HG03460 (cell line): ENCODE data around the gene KCNJ16.
"Not testable (repeated sequence)": the region's sequence is repeated elsewhere in the genome, so short reads cannot be mapped to it uniquely, and the experiment has no call there.

Experiments
- ATAC-seq: cut with Tn5 transposase; IDR thresholded peaks from one replicate; pipeline ENCODE4 v1.9.1; 2021; ENCODE audit not compliant: unreplicated experiment

The KCNJ16 gene

DNA sequence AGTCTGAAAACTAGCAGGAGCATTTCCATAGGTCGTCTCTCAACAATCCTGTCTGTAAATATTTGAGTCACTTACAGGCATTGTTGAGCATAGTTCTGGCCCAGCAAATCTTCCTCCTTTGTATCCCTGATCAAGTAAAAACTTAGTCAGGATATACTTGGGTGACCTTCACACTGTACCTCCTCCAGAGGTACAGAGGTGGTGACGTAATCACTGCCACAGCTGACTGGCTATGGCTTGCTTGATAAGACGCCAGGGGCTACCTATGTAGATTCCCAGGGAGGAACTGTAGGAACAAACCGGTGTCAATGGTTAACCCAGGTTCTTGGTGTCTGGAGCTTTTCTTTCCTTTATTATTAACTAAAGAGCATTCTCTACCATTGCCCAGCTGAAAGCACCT lies at the start of gene KCNJ16:
KCNJ16 (plus strand) TSS at position 270 of the 400 bp plus-strand sequence. CDS start 56,863 bp downstream, outside the sequence.
- ATAC-seq: no peak

DNA sequence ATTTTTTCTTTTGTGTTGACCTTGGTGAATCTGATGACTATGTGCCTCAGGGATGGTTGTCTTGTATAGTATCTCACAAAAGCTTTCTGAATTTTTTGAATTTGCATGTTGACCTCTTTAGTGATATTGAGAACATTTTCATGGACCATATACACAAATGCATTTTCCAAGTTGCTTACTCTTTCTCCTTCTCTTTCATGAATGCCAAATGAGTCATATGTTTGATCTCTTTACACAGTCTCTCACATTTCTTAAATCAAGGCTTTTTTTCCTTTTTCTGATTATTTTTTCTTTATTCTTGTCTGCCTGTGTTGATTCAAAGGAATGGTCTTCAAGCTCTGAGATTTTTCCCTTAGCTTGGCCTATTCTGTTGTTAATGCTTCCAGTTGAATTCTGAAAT lies 46.6 kb upstream of the KCNJ16 start:
- no peak for ATAC-seq

DNA sequence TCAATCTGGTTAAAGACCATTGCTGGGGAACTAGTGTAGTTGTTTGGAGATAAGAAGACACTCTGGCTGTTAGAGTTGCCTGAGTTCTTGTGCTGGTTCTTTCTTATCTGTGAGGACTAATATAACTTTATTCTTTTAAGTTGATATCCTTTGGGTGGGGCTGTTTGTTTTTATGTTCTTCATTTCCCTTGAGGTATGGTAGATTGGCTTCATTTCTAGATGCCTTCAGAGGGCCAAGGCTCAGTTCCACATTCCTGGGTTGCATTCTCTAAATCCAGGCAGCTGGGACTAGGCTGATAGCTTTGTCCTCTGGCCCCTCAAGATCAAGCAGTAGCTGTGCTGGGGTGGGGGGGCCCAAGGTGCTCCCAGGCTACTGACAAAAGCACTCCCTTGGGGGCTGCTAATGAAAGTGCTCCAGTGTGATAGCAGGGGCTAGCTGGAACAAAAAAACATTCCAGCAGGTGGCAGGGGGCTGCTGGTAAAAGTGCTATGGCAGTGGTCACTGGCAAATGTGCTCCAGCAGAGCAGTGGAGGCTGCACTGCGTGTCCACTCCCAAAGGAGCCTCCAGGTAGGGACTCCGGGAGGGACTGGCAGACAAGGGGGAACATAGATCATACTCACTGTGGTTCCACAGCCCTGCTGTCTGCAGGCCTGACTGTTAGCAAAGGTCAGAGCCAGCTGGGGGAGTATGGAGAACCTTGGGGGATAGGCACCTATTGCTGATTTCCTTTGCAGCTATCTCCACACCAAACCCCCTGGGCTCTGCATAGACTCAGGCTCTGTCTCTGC lies 45.9 kb upstream of the KCNJ16 start:
- no peak for ATAC-seq

DNA sequence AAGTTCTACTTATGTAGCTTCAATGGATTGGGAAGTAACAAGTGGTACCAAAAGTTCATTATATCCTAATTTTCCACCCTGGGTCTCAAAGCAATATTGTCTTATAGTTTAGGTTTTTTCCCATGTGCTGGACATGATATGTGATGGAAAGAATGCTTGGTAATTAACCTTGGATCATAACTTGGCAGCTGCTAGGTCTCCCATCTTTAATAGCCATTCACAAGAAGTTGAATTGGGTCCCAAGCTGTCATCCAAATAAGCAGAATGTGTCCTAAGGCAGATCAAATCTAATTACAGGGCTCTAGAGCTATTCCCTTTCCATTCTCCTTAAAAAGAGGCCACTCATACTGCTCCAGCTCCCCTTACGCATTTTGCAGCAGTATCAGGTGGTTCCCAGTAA lies 44.7 kb upstream of the KCNJ16 start:
- no peak for ATAC-seq

DNA sequence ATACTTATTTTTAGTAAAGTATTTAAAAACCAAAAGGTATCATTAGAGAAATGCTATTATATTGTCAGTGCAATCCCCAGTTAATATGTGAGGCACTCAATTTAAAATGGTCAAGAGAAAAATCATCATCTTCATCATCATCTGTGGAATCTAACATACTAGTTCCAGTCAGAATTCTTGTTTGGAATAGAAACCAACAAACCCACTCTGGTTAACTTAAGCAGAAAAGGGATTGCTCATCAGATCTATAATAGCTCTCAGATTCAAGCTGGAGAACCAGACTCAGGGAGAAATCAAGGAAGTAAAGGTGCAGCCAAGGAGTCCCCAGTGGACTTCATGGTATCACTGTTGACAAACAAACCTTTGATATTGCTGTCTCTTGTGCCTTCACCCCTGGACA lies 43.7 kb upstream of the KCNJ16 start:
- no peak for ATAC-seq

DNA sequence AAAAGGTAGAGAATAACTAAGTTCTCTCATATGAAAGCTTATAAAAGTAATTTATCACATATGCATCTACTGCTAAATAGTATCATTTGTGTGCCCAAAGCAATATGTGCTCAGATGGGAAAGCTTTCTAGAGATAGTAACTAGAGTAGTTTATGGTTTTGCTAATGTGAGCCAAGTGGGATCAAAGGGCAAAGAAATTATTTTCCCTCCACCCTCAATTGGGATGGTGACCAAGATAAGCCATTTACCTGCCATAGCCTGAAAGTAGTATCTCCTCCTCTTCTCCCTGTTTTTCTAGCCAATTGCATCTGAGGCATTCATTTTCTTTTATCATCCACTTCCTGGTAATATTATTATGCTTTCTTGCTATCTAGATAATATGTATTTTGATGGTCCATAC lies 41.9 kb upstream of the KCNJ16 start:
- ATAC-seq: no peak

DNA sequence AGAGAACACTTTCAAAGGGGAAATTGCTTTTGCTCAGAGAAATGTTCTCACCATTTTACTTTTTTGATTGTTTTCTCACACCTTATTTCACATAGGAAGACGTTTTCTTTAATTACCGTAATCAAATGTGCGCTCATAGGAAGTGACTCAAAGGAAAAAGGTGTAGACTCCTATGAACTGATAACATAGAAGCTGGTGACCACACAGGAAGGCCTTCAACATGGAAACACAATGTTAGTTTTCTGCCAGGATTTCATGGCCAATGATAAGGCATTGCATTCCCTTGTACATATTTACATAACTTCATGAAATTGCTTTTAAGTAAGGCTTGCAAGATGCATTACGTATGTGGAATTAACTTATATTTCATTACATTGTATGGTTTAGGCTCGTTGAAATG lies 40.9 kb upstream of the KCNJ16 start:
- no peak for ATAC-seq

DNA sequence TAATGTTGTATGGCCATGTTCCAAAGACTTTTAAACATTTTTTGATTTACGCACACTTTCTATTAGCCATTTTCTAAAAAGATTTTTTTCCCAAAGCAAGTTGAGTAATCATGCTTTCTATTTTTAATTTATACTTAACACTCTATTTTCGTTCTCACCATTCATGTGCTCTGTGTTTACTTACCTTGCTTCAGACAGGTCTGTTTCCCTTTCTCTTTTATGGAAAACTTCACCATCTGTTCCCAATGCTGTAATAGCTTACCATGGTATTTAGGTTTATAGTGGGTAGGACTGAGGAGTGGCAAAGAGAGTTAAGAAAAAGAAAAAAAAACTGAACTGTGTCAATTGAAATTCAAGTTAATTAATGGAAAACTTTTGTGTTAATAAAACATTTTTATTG lies 37.5 kb upstream of the KCNJ16 start:
- ATAC-seq: no peak

DNA sequence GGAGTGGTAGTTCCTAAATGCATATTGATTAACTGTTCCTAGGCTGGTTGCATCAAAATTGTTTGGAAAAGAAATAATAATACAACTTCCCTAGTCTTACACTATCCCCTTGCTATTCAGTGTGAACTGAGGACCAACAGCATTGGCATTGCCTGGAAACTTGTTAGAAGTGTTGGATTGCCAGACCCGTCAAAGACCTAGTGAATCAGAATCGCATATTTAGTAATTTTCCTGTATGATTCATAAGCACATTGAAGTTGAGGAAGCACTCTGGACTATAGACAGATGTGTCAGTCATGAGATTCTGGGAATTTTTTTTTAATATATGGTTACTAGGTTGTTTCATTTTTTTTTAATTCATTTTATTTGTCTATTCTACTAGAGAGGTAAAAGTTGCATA lies 34.7 kb upstream of the KCNJ16 start:
- ATAC-seq: no peak

DNA sequence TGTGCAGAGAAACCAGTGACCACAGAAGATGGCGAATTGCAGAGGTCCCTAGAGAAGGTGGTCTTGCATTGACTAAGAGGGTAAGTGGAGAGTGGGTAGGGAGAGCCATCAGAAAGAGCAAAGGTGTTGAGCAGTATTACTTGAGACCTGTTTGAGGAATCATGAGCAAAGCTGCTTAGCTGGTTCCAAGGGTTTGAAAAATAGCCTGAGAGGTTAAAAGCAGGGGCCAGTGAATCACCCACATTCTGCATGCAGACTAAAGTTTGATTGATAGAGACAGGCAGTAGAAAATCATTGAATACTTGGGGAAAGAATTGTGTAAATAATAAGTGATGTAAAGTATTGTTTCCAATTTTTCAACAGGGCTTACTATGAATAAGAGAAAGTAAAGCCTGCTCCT lies 34.0 kb upstream of the KCNJ16 start:
- no peak for ATAC-seq

DNA sequence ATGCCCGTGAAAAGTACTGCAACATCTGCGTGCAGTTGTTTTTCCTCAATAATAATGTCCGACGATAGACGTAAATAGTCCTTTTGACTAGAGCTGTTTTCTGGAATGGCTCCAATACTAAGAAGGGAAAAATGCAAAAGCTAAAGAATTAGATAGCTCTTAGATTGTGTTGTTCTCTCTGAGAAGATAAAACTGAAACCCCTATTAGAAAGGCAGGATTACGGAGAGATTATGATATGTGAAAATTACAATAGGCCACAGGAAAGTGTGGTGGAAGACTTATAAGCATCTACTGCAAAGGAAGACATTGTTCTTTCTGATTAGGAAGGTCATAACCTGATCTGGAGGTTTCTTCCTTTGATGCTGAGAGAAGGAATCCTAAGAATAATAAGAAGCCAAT lies 33.5 kb upstream of the KCNJ16 start:
- no peak for ATAC-seq

DNA sequence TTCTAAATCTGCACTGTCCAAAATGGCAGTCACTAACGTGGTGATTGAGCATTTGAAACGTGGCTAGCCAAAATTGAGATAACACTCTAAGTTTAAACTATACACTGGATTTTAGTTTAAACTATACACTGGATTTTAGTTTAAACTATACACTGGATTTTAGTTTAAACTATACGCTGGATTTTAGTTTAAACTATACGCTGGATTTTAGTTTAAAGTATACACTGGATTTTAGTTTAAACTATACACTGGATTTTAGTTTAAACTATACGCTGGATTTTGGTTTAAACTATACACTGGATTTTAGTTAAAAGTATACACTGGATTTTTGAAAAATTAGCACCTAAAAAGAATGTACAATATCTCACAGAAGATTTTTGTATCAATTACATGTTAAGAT lies 29.2 kb upstream of the KCNJ16 start:
- not testable (repeated sequence) for ATAC-seq

DNA sequence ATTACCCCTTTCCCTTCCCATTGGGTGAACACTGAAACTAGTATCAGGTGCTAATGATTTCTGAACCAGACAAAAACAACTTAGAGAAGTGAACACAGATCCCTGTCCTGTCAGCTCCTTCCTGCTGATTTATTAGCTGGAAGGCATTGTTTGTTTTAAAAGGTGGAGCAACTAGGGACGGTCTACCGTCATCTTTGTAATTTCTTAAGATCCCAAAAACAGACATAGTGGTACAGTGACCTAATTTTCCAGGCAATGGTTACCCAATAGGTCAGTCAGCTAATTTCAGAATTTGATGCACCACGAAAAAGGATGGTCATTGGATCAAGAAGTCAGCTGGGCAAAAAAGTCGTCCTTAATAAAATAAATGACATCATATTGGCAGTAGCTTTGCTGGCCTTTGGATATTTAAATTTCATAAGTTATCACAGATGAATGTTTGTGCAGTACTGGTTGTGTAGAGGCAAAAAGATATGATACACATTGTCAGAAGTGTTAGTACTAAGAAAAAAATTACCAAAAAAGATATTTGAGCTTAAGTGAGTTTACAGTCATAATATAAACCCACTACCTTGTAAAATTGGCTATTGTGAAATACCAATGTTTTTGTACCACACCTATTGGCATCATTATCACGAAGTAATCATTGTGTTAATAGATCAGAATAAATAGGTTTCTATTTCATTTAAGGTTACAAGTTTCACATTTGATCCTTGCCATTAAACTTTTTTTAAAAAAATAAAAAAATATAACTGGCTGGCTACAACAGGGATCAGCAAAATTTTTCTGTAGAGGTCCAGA lies 27.2 kb upstream of the KCNJ16 start:
- no peak for ATAC-seq

DNA sequence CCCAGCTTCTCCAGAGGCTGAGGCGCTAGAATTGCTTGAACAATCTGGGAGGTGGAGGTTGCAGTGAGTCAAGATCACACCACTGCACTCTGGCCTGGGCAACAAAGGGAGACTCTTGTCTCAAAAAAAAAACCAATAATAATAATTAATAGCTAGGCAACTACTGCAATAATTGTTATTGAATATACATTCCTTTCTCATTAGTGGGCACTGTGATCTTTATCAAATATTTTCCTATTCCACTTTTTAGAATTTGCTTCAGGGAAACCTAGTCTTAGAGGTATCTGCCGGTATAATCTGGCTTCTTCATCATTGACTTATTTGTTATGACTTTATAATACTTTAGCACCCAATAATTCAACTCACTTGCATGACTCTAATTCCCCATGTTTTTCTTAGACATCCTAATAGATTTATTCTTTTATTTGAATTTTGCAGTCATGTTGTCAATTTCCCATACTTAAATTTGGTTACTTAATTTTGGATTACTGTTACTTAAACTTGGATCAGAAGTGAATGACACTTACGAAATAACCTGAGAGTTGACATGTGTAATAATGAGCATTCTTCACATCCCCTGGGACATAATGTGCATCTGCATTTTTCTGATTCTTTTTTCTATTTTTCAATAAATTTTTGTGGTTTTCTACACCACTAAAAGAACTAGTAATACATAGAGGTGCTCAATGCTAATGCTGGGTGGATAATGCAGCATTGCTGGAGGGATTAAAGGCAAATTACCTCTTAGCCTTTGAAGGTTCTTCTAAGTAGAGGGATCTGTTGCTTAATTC lies 25.0 kb upstream of the KCNJ16 start:
- no peak for ATAC-seq

DNA sequence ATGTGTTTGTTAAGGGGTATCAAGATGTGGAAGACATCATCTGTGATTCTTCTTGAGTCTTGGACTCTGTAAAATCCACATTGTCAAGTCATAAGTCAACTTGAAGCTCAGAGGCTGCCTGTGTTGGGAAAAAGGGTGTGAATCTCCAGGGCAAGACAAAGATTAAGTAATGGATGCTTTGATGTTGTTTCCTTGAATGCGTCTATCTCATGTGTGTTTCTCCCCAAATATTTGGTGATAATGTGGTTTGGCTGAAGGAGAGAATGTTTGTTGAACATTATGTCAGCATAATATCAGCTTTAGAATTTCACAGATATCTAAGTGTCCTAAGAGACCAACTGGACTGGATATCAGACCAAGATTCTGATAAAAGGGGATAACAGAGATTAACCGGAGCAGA lies 24.1 kb upstream of the KCNJ16 start:
- no peak for ATAC-seq

DNA sequence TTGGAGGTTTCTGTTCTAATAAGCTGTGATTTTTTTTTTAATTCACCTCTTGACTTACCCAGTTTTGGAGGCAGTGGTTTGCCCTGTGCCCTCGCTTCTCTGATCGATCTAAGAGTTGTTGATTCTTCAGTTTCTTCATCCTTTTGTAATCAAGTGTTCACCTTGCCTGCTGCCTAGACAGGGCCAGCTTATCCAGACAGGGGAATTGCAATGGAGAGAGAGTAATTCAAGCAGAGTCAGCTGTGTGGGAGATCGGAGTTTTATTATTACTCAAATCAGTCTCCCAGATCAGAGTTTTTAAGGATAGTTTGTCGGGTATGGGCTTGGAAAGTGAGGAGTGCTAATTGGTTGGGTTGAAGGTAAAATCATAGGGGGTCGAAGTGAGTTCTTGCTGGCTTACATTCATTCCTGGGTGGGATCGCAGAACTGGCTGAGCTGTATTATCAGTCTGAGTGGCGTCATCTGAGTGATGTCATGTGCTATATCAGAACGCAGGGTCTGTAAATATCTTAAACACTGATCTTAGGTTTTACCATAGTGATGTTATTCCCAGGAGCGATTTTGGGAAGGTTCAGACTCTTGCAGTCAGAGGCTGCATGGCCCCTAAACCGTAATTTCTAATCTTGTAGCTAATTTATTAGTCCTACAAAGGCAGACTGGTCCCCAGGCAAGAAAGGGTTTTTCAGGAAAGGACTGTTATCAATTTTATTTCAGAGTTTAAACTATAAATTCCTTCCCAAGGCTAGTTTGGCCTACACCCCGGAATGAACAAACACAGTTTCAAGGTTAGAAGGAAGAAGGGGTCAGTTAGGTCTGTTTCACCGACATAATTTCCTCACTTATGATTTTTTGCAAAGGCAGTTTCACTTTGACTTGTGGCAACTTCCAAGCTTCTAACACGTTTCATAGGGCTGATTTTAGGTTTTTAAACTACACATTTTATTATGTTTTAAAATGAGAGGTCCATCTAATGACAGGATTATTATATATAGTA lies 21.5 kb upstream of the KCNJ16 start:
- ATAC-seq: no peak

DNA sequence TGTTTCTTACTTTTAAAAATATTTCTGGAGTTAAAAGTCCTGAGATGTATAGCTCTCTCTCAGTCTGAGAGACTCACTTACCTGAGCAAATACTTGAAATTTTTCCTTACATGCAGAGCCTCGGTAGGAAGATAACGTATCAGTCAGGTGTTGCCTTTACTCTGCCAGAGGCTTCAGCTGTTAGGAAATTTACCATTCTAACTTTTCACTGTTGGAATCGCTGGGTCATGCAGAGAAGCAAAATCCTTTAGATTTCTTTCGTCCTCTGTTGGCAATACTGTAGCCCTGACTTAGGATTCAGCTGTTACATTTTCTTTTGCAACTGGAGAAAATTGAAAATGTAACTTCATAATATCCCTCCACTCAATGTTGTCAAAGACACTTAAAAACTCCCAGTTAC lies 20.0 kb upstream of the KCNJ16 start:
- ATAC-seq: no peak

DNA sequence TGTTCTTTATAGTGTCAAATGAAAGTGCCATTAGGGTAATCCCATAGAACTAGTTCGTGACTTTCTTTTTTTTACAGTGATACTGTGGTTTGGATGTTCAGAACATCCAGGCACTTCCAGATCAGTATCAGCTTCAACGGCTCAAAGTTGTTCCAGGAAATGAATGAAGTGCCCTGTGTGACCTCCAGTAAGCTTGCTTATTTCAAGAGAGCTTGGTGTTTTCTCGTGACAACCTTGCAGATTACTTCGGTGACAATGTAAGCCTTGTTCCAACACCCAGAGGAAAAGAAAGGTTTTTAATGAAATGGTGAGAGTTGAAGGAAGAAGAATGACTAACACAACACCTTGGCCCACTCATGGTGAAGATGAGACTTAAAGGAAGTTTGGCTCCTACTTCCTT lies 16.0 kb upstream of the KCNJ16 start:
- ATAC-seq: no peak

DNA sequence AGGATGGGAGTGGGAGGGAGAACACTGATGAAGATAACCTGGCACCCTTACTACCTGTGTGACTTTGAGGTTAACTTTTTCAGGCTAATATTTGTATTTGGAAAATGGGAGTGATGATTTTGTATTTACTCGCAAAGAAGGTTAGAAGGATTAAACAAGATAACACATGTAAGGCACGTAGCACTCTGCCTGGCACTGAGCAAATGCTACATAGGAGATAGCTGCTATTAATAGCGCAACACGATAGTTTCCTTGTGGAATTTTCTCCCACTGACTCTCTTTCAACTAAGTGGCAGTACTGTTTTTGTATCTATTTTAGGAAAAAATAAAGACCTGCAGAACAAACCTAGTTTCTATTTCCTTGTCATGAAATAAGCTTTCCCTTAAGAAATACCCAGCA lies 15.4 kb upstream of the KCNJ16 start:
- no peak for ATAC-seq

DNA sequence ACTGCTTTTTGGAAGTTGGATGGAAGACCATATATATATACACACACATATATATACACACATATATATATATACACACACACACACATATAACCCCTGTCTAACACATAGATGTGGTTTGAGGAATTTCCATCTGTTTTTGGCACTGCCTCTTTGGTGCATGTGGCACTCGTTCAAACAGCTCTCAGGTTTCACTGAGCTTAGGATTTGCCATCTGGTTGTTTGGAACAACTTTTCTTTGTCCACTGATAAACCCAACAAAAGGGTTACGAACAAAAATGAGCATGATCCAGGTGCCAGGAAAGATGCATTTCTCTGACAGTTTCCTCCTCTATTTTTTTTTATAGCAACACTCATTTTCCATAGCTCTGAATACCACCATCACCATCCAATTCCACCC lies 14.6 kb upstream of the KCNJ16 start:
- no peak for ATAC-seq
